Measurements from ENCODE around the gene KIAA1549. TPM values are rescaled to one million over a fixed set of nuclear protein-coding genes. Genes with fewer than 3 reads are reported as not detected.
A peak's percentile ranks its signal among the peaks of the same experiment; 100 is the strongest.

Gene KIAA1549
- total RNA-seq, 1 experiment from 2014 or later: 14.1 TPM

DNA sequence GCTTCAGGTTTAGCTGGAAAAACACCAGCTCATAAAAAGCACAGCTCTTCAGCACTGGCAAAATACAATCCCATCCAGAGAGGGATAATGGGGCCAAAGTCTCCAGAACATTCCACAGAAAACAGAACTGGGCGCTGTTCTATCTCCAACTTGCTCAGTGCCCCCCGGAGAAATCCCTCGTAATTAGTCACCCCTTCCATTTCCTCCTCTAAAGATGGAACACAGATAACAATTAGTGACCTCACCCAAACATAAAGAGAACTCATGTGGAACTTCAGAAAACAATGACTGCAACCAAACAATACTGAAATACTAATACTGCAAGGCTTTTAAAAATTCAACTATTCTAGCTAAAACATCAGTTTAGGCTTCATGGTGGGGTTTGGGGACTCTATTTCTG lies 46.3 kb downstream of the KIAA1549 start:
- Histone ChIP-seq H3K36me3 (ENCODE audit: control insufficient read depth, insufficient read depth, low read length) (no peaks in the 10 kb centered on the region), H3K27me3 (ENCODE audit: control insufficient read depth, insufficient read depth, low read length) (no peaks in the 10 kb centered on the region), H3K27ac (ENCODE audit: low read length) (no peak overlapping the region), H3K9me3 (ENCODE audit: control insufficient read depth, insufficient read depth, low read depth, low read length) (no peaks in the 10 kb centered on the region), H3K4me1 (ENCODE audit: control insufficient read depth, insufficient read depth, low read length) (peaks cover 19% of the 10 kb centered on the region), H3K4me3 (ENCODE audit: low read depth in 2 of 2, low read length in 2 of 2) (no peak overlapping the region)
- peak; percentile 27 for DNase-seq (ENCODE audit: low read depth, low spot score)
- TF ChIP-seq CTCF (IDR thresholded peaks at IDR 0.05) (no peak), SIN3A (IDR thresholded peaks at IDR 0.05; ENCODE audit: borderline replicate concordance, insufficient read depth, low read depth, low read length) (no peak), POLR2AphosphoS5 (IDR thresholded peaks at IDR 0.05; ENCODE audit: low read depth, low read length) (no peak), TCF7L2 (IDR thresholded peaks at IDR 0.05; ENCODE audit: low read depth, low read length) (no peak)
- TF ChIP-seq, protein P1, sequence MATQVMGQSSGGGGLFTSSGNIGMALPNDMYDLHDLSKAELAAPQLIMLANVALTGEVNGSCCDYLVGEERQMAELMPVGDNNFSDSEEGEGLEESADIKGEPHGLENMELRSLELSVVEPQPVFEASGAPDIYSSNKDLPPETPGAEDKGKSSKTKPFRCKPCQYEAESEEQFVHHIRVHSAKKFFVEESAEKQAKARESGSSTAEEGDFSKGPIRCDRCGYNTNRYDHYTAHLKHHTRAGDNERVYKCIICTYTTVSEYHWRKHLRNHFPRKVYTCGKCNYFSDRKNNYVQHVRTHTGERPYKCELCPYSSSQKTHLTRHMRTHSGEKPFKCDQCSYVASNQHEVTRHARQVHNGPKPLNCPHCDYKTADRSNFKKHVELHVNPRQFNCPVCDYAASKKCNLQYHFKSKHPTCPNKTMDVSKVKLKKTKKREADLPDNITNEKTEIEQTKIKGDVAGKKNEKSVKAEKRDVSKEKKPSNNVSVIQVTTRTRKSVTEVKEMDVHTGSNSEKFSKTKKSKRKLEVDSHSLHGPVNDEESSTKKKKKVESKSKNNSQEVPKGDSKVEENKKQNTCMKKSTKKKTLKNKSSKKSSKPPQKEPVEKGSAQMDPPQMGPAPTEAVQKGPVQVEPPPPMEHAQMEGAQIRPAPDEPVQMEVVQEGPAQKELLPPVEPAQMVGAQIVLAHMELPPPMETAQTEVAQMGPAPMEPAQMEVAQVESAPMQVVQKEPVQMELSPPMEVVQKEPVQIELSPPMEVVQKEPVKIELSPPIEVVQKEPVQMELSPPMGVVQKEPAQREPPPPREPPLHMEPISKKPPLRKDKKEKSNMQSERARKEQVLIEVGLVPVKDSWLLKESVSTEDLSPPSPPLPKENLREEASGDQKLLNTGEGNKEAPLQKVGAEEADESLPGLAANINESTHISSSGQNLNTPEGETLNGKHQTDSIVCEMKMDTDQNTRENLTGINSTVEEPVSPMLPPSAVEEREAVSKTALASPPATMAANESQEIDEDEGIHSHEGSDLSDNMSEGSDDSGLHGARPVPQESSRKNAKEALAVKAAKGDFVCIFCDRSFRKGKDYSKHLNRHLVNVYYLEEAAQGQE (IDR thresholded peaks at IDR 0.05; ENCODE audit: insufficient read depth in 1 of 2, low read depth in 2 of 2, low read length in 1 of 2): no peak
- CTCF ChIA-PET: no interaction called here
- no TSS peak for BruUV-seq (replicated peaks)
- ATAC-seq: 0 out of 2 replicates have a peak, but pooled peaks have one; percentile 53
- intact Hi-C loops (cut with micrococcal nuclease; ENCODE audit: unreplicated experiment): no loop called here
- POLR2A ChIA-PET: no interaction called here
- in situ Hi-C loops (cut with HindIII; ENCODE audit: low pct_unique_long_range_greater_than_20kb, low sequenced_read_pairs): no loop called here

DNA sequence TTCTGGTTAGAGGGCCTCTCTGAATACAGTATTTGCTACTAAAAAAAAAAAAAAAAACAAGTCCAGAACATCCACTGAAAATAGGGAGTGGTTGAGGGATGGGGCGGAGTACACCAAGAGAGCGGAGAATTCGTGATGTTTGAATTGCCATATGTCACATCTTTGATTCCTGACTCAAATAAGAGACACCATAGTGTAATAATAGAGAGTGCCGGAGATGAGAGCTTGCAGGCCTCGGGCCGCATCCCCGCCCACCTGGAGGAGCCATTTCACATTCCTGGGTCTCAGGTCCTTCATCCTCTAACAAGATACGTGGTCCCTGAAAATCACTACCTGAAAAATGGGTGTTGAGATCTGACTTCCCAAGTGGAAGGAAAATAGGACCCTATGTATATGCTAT lies 46.8 kb downstream of the KIAA1549 start:
- DNase-seq (ENCODE audit: low read depth, low spot score) (no peak), ATAC-seq (no peak)
- H3K4me3 ChIP-seq (ENCODE audit: low read depth in 2 of 2, low read length in 2 of 2): no peak overlapping the region
- intact Hi-C loops (cut with micrococcal nuclease; ENCODE audit: unreplicated experiment) (no loop called here), in situ Hi-C loops (cut with HindIII; ENCODE audit: low pct_unique_long_range_greater_than_20kb, low sequenced_read_pairs) (no loop called here)
- H3K27me3 ChIP-seq (ENCODE audit: control insufficient read depth, insufficient read depth, low read length): no peaks in the 10 kb centered on the region
- TF ChIP-seq POLR2AphosphoS5 (IDR thresholded peaks at IDR 0.05; ENCODE audit: low read depth, low read length) (no peak), SIN3A (IDR thresholded peaks at IDR 0.05; ENCODE audit: borderline replicate concordance, insufficient read depth, low read depth, low read length) (no peak), CTCF (IDR thresholded peaks at IDR 0.05) (no peak), TCF7L2 (IDR thresholded peaks at IDR 0.05; ENCODE audit: low read depth, low read length) (no peak)
- TF ChIP-seq, protein P1 (IDR thresholded peaks at IDR 0.05; ENCODE audit: insufficient read depth in 1 of 2, low read depth in 2 of 2, low read length in 1 of 2): no peak
- H3K27ac ChIP-seq (ENCODE audit: low read length): no peak overlapping the region
- POLR2A ChIA-PET: no interaction called here
- no peaks in the 10 kb centered on the region for H3K9me3 ChIP-seq (ENCODE audit: control insufficient read depth, insufficient read depth, low read depth, low read length)
- H3K36me3 ChIP-seq (ENCODE audit: control insufficient read depth, insufficient read depth, low read length): no peaks in the 10 kb centered on the region
- peaks cover 19% of the 10 kb centered on the region for H3K4me1 ChIP-seq (ENCODE audit: control insufficient read depth, insufficient read depth, low read length)
- CTCF ChIA-PET: no interaction called here
- BruUV-seq (replicated peaks): no TSS peak
